GM18951 (cell line): ENCODE measurements around the gene MGAT5.

ENCODE experiments used
- POLR2A ChIP-seq: IDR thresholded peaks from 4 replicates; pipeline ENCODE4 v1.6.1; 2011; ENCODE audit warnings: mild to moderate bottlenecking; ENCODE audit not compliant: insufficient read length, insufficient read depth; ENCODE audit errors: extremely low read depth
- in situ Hi-C: fragments of 300-500 bp; cut with MboI; formaldehyde crosslinking; loops from one replicate; pipeline ENCODE4 v1.12.0; 2022; ENCODE audit warnings: low sequenced_read_pairs, mixed read lengths, inconsistent platforms; ENCODE audit not compliant: unreplicated experiment

The MGAT5 gene

GRCh38 chr2:134262684-134263083, 8.8 kb downstream of the MGAT5 start:
- in situ Hi-C loops = no loop called here
- TF ChIP-seq POLR2A = no peak

- no peak for TF ChIP-seq POLR2A
- in situ Hi-C loops = no loop called here
These were observed 14.4 kb downstream of the MGAT5 start for GRCh38 chr2:134268265-134268664.

DNA sequence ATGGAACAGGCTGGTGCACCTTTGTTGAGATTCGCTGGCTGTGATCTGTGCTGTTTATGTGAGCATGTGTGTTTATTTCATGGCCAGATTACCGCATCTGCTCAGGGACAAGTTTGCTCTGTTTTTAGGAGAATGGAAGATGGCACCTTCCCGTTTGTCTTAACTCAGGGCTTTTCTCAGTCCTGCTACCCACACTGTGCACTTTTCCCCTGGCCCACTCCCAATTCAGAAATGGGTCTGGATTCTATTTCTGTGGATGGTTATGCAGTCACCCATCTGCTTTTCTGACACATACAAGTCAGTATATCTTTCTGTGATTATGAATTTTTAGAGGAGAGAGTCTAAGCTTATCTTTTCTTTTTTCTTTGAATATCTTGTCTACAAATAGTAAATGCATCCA, 15.4 kb downstream of the MGAT5 start:
- TF ChIP-seq POLR2A = no peak
- in situ Hi-C loops = no loop called here

DNA sequence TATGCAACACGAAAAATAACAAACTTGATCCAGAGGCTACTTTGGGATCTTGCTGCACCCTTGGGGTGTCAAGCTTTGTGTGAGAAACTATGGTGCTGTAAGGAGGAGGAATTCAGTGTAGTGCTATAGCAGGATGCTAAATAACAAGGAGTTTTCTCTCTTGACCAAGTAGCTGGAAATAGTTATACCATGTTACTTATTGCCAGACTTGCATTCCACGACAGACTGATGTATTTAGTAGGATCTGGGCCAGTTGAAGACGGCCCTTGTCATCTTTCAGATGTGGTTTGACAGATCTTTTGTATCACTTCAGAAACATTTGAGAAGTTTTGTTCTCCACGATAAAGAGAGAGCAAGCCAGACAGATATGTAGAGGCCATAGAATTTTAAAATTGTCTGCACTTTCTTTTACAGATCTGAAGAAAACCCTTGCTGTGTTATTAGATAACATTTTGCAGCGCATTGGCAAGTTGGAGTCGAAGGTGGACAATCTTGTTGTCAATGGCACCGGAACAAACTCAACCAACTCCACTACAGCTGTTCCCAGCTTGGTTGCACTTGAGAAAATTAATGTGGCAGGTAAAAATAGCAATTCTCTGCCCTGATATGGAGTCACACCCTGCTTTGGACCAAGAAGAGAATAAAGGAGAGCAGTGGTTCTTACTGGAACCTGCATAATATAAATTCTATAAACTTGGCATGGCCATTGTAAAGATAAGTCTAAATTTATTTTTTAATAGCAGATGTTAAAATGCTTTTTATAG, 16.3 kb downstream of the MGAT5 start:
- in situ Hi-C loops = no loop called here
- no peak for TF ChIP-seq POLR2A

GRCh38 chr2:134271758-134272157, 17.9 kb downstream of the MGAT5 start:
- in situ Hi-C loops = no loop called here
- TF ChIP-seq POLR2A = no peak

- TF ChIP-seq POLR2A = no peak
- in situ Hi-C loops = no loop called here
These were observed 18.9 kb downstream of the MGAT5 start for GRCh38 chr2:134272806-134273205.

DNA sequence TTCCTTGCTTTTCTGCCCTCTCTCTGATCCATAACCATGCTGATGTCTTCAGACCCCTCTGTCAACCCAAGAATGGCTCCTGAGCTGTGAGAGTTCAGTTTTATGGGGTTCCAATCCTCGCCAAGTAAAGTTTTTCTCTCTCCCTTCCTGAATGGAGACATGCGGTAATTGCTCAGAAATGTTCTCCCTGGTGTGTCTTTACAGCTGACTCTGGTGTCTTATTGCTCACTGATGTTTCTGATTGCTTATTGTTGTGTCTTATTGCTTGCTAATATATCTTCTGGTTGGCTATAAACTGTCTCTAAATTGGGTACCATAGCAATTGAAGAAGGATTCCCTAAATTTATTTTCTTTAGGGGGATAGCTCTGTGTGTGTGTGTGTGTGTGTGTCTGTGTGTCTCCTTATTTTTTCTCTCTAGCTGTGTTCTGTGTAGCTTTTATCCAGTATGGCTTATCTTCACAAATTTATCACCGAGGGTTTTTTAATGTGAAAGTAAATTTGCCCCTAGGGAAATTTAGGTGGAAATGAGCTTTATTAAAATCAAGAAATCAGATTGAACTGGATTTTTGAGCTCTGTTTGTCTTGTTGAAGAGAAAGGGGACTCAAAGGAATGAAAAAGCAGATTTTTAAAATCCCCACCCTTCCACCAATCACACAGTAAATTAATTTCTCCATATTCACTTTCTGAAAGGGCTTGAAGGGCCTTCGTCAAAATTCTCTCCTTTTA, 19.5 kb downstream of the MGAT5 start:
- no peak for TF ChIP-seq POLR2A
- in situ Hi-C loops = no loop called here

DNA sequence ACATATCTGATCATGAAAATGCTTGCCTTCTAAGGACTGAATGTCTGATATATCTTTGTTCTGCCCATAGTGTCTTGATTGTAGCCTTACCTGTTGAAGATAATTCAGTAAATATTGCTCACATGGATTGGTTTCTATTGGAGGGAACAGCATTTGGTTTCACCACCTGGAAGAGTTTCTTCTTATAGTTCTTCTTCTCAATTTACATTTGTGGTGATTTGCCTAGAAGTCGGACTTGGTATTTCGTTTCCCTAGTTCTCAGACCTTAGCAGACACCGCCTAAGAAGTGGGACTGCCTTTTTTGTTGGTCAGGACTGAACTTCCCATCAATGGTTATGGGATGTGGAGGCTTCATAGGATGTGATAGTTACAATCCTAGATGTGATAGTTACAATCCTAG, 20.2 kb downstream of the MGAT5 start:
- no peak for TF ChIP-seq POLR2A
- in situ Hi-C loops = no loop called here

- in situ Hi-C loops = no loop called here
- TF ChIP-seq POLR2A = no peak
These were observed 21.4 kb downstream of the MGAT5 start for GRCh38 chr2:134275058-134275862.

GRCh38 chr2:134276381-134277172, 22.7 kb downstream of the MGAT5 start:
- no peak for TF ChIP-seq POLR2A
- in situ Hi-C loops = no loop called here

- in situ Hi-C loops = no loop called here
- no peak for TF ChIP-seq POLR2A
These were observed 23.4 kb downstream of the MGAT5 start for GRCh38 chr2:134277223-134277622.

- TF ChIP-seq POLR2A = no peak
- in situ Hi-C loops = no loop called here
These were observed 24.7 kb downstream of the MGAT5 start for GRCh38 chr2:134278553-134278952.

DNA sequence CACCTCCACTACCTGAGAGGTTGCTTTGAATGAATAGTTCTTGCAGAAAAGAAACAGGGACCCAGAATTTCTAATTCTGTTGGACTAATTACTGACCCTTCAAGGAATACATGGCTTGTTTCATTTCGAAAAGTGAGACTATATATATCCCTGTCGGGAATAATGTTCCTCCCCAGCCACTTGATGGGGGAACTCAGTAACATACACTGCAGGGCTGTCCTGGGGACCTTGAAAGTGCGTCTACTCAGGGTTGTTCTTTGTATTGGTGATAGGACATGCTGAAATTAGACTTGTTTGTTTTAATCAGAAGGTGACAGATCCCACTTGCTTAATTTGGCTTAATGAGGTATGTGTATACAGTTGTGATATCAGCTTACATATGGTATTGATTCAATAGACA, 25.5 kb downstream of the MGAT5 start:
- in situ Hi-C loops = no loop called here
- TF ChIP-seq POLR2A = no peak
